GM19452 (cell line): Measurements from ENCODE around the gene E2F3.
A peak's percentile ranks its signal among the peaks of the same experiment; 100 is the strongest.
"Not testable (repeated sequence)": the region's sequence is repeated elsewhere in the genome, so short reads cannot be mapped to it uniquely, and the experiment has no call there.

ENCODE experiments used
- ATAC-seq: cut with Tn5 transposase; IDR thresholded peaks from one replicate; pipeline ENCODE4 v1.9.1; 2021; ENCODE audit not compliant: unreplicated experiment

E2F3 gene

DNA sequence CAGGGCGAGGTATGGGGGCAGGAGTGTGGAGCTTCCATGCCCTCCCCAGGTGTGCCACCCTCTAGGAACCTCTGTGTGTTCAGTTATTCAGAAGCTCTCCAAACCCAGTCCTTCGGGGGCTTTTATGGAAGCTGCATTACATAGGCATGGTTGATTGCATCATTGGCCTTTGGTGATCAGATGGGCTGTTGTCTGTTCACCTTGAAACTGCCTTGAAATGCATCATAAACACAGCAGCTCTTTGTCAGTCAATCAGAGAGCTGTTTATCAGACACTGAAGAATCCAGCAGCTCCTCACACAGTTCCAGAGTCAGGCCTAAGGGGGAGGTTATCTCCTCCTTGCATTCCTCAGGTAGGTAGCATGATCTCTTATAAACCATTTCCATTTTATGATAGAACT lies 62.4 kb downstream of the E2F3 start:
- ATAC-seq = no peak

DNA sequence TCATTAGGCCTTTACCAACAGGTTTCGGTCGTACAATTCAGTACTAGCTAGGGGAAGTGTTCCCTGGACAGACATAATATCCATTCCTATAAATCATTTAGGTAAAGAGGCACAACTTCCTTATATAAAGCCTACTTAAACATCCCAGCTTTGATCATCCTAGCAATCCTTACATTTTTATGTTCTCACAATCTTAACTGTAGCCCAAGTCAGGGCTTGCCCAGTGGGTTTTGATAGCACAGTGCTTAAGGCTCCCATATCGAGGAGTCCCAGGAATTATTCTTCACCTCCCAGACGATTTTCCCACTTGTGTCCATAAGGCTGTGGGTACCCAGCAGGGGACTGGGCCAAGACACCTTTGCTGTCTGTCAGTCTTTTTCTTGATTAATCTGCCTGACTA lies 63.2 kb downstream of the E2F3 start:
- ATAC-seq = no peak

DNA sequence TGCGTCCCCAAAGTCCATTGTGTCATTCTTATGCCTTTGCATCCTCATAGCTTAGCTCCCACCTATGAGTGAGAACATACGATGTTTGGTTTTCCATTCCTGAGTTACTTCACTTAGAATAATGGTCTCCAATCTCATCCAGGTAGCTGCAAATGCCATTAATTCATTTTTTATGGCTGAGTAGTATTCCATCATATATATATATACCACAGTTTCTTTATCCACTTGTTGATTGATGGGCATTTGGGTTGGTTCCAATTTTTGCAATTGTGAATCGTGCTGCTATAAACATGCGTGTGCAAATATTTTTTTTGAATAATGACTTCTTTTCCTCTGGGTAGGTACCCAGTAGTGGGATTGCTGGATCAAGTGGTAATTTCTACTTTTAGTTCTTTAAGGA lies 63.9 kb downstream of the E2F3 start:
- ATAC-seq = not testable (repeated sequence)

DNA sequence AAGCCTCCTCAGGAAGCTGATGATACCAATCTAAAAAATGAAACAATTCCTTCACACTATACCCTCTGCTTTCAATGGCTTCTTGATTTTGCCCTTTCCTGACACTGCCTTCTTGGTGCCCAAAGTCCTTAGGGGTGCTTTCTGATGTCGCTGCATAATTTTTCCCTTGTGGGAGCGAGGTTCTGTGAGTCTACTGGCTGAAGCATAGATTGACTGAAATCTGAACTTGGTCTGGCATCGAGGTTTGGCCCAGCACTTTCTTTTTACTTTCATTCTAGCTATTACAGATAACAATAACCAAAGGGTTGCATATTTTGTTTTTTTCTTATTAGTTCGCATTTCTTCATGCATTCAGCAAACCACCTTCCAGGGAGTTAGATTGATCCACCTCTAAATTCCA lies 65.8 kb downstream of the E2F3 start:
- peak; percentile 49 for ATAC-seq

DNA sequence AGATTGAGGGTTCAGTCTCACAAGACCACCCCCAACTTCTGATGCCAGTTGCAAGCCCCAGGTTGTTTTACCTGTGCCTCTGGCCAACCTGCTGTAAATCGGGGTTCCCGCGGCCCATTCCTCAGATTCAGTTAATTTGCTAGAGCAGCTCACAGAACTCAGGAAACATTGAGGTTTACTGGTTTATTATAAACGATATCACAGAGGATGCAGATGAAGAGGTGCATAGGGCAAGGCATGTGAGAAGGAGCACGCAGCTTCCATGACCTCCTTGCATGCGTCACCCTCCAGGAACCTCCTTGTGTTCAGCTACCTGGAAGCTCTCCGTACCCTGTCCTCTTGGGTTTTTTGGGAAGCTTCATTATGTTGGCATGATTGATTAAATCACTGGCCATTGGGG lies 66.5 kb downstream of the E2F3 start:
- ATAC-seq = no peak

DNA sequence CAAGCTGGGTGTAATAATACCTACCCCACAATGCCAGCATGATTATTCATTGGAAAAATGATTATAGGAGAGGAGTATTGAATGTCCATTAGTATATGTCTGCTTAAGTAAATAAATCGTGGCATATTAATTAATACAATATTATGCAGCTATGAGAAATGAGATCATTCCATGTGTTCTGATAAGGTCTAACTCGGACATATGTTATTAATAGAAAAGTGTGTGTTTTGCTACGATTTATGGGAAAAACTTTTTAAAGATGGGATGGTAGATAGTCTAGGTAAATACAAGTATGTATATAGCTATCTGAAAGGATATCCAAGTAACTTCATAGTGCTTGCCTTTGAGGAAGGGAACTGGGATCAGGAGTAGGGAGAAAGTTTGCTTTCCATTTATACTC lies 71.1 kb downstream of the E2F3 start:
- ATAC-seq = no peak

DNA sequence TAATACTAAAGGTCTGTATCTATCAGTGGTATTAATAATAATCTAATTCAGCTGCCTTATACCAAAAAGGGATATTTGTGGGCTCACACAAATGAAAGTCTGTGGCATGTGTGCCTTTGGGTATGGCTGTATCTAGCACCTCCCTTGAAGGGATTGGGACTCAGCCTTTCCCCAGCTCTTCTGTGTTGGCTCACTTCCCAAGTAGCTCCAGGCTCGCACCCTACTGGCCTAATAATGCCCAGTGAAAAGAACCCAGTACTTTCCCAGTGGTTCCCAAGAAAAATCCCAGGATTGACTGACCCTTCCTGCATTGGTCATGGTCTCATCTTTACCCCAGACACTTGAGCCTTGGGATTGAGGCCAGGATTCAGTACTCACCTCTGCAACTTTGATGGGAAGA lies 71.8 kb downstream of the E2F3 start:
- ATAC-seq = no peak

DNA sequence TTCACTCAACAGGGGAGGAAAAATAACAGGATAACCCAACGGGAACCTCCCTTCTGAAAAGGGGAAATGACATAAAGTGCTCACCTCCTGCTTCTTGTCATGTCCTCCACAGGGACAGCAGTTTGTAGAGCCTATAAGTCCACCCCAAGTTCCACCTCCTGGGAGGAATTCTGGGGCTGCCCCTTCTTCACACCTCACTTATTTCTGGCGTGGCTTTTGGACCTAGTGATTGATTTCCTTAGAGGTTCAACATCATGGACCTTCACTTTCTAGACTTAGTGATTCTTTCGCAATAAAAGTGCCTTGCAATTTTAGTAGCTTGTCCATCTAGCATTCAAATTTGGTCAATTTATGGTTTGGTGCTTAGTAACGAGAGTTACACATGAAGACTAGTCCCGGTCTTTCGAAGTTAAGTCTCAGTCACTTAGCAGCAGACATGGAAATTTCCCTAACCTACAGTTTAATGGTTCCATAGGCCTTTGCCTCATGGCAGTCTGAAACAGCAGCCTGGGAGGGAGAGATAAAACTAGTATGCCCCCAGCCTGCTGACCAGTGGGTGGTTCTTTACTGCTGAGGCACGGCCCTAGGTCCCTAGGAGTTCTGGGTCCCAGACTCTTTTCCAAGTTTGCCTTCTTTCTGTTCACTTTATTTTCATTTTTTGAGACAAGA lies 73.3 kb downstream of the E2F3 start:
- ATAC-seq = no peak

DNA sequence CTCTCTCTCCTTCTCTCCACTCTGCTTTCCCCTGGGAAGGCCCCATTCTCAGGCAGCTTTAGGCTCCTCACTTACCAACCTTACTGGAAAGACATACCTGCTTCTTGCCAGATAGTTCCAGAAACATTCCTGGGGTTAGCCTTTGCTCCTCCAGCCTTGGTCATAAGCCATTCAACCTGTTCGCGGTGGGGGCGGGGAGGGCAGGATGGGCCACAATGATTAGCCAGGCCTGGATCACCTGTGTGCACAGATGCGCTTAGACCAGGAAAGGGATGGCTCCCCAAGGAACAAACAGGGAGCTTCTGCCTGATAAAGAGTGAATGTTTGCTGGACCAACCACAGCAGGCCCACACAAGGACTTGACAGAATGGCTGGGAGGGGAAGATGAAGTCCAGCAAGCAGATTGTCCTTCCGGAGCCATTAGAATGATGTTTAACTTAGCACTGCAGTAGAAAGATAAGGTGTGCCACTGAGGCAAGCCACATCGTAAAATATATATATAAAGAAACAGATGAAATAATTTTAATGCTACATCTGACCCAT lies 74.9 kb downstream of the E2F3 start:
- ATAC-seq = no peak

DNA sequence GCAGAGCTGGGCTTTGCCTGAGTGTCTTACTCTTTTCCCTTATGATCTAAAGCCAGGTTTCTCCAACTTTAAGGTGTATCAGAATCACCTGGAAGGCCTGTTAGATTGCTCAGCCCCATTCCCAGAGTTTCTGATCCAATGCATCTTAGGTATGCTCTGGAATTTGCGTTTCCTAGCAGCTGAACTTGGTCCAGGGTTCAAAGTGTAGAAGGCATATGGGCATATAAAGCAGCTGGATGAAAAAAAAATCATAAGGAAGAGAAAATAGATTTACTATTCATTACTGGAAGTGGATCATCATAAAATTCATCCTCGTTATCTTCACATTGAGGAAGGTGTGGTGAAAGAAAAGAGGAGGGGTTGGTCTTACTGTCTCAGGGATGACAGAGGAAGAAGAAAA lies 75.8 kb downstream of the E2F3 start:
- ATAC-seq = no peak

DNA sequence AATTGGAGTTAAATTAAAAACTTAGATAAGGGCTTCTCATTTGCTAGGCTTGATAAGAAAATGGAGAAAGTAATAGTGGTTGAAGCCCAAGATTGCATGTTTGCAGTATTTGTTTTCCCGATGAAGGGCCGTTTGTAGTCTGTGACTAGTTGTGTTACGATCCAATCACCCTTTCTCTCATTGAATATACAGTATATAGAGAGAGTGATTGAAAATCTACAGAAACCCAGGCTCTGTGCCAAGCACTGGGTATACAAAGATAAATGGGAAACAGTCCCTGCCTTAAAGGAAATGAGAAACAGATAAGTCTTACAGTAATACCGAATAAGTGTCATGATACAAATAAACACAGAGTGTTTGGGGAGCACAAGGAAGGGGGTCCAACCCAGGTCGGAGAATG lies 77.4 kb downstream of the E2F3 start:
- no peak for ATAC-seq

DNA sequence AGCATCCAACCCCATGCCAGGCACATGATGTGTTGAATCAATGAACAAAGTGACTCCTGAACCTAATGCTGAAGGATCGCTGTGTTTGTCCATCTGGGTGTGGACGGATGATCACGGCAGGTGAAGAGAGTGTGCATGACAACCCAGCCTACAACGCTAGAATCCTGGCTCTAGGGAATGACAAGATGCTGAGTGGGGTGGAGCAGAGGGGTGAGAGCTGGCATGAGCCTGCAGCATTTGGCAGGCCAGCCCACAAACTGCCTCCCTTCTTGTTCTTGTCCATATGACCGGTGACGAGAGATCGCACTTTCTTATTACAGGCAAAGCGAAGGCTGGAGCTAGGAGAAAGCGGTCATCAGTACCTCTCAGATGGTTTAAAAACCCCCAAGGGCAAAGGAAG lies 77.8 kb downstream of the E2F3 start:
- no peak for ATAC-seq

DNA sequence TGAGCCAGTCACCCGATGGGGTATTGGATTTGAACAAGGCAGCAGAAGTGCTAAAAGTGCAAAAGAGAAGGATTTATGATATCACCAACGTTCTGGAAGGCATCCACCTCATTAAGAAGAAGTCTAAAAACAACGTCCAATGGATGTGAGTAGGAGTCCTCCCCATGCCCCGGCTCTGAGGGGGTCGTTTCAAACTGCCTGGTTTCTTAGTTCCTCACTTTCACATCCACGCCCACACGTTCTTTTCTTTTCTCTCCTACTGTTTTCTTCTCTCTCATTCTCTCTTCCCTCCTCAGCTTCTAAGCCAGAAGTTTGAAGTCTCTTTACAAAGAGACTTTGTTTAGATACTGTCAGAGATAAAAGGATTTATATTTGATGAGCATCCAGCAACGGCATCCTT lies 79.6 kb downstream of the E2F3 start:
- ATAC-seq = no peak

DNA sequence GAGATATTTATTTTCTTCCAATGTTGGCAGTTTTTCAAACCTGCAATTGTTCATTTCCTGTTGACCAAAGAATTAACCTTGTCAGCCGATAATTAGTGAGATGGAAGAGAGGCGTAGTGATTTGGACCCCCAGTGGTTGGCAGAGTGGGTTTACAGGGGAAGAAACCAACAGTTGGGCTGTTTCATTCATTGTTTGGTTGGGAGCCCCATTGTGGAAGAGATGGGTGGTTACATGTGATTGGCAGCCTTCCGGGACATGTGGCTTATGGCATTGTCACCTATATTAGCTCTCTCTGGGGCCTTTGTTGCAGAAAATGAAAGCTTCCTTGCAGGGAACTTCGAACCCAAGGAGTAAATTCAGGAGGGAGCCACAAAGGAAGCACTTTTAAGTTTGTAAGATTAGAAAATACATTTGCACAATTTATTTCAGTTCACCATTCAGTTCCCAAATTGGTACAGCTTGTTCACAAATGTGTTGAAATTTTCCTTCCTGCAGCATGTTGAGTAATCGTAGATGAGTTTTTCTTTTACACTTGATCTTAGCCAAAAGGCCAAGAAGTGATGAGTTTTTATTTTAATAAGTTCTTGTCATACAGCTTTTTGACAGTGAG lies 82.3 kb downstream of the E2F3 start:
- no peak for ATAC-seq

DNA sequence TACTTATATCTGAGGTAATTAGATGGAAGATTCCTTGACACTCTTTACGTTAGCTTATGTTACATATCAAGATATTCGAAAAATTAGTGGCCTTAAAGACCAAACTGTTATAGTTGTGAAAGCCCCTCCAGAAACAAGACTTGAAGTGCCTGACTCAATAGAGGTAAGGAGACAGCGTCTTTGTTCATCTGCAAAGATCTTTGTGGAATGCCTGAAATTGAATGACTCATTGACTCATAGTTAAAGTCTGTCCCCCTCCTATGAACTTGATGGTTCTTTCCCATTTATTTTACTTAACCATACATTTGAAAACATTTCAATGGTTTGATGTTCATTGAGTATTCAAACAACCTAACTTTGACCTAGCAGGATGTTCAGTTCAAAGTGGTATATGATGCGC lies 85.0 kb downstream of the E2F3 start:
- no peak for ATAC-seq

DNA sequence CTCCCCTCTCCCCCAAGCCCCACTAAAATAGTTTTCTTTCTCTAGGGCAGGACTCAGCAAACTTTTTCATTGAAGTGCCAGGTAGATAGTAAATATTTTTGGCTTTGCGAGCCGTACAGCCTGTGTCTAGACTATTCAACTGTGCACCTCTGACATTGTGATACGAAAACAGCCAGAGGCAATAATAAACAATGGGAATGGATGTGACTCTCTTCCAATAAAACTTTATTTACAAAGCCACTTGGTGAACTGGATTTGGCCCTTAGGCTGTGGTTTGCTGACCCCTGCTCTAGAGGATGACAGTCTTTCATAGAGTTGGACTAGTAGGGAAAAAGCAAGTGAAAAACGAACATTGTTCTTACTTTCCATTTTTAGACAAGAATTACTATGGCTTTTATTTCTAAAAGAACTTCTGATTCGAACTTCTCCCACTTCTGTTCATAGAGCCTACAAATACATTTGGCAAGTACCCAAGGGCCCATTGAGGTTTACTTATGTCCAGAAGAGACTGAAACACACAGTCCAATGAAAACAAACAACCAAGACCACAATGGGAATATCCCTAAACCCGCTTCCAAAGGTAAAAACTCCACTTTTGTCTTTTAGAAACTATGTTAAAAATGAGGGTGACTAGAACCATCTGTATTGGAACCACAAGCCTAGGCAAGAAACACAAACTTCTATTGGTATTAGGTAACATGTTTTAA lies 86.1 kb downstream of the E2F3 start:
- ATAC-seq = no peak

DNA sequence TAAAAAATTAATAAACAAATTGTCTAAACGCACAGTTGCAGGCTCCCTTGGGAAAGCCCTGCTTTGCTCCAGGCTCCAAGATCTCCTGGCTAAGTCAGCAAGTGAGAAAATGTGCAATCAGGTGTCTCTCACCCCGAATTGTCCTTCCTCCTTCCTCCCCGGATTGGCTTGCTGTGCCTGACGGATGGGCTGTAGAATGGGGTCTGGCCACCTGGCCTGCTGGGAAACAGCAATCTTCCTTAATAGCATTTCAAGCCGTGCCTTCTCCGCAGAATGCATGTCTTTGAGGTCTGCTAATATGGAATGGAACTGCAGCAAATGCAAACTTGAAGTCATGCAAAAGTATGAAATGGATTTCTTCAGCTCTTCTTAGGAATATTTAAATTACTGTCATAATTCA lies 88.9 kb downstream of the E2F3 start:
- ATAC-seq = no peak

DNA sequence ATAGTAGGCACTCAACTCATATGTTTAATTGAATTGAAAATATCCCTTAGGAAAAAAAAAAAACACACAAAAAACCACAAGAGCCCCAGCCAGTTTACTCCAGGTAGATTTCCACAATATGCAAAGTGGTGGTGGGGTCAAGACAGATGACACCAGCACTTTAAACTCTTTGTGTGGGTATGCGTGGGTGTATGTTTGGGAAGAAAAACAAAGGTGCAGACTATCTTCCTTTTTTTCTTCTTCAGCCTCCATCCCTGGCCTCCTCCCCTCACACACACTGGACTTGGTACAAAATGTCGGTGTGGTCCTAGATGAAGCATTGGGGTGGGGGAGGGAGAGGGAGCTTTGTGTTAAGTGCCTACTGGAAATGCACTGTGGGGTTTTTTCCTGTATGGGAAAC lies 90.4 kb downstream of the E2F3 start:
- ATAC-seq = no peak

DNA sequence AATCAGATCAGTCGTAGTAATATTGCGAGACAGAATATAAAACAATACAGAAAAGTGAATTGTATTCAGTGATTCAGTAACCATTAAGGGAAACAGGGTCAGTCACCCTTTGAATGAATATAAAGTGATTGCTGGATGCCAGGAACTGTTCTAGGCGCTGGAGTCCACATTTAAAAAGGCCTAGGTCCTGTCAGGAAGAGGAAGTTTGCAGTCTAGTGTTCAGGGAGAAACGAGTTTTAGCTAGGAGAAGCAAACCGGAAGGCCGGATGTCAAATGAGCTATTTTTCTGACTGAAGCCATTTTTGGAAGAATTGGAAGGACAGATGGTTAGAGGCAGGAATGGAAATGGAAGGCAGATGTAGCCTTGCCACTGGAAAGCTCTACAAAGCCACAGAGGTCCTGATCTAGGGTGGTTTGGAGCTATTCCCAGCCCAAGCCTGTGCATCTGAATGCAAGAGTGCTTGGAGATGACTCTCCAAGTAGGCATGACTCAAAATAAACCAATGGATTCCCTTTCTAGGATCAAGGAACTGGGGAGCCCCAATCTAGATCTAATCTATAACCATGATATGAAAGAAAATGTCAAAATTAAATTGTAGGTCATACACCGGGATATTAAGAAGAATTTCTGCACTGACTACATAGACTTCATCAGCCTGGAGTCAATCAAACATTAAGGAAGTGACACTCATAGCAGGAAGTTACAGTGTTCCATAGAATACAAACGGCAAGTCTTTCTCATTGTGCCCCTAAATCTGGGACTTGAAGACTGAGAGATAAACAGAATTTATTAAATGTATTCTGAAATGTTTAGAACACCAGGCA lies 95.7 kb downstream of the E2F3 start:
- no peak for ATAC-seq

DNA sequence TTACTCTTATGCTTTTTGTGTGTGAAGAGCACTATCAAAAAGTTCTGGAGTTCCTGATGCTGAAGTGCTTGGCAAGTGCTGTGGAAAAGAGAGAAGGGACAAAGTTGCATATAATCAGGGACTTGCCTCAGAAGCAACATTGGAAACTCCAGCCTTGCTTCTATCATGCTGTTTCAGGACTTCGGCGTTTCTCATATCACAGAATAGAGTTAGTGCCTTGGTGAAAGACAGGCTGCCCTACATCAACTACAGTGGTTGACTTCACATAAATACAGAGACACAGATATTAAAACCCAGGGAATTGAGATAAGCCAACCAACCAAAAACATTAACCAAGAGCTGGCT lies 96.3 kb downstream of the E2F3 start:
- ATAC-seq = no peak

DNA sequence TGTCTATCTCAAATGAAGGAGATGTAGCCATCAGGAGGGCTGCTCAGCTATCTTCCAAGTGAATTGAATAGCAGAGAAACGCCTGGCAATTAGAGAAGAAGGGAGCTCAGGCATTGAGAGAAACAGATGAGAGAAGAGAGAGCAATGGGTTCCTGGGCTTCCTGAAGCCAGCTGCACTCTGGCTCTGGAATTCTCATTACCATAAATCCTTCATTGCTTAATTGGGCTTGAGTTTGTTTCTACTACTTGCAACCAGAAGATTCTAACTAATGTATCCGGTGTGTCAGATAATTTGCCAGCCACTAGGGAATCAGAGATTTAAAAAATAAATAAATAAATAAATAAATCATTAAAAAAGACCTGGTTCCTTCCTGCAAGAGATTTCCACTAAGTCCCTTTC lies 107.5 kb downstream of the E2F3 start:
- ATAC-seq = no peak

DNA sequence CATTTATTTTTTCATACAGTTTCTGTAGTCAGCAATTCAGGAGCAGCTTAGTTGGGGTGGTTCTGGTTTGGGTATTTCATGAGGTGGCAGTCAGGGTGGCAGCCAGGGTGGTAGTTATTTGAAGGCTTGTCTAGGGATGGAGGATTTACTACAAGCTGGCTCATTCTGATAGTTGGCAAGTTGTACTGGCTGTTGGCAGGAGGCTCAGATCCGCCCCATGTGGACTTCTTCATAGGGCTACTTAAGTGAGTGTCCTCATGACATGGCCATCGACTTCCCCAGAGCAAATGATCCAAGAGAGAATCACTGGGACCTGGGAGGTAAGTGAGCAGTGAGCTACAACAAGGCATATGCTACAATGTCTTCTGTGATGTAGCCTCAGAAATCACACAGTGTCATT lies 110.2 kb downstream of the E2F3 start:
- no peak for ATAC-seq
